ENCODE results near the gene MED31. TPM values are rescaled to one million over a fixed set of nuclear protein-coding genes. Genes with fewer than 3 reads are reported as not detected.
A peak's percentile ranks its signal among the peaks of the same experiment; 100 is the strongest.
"Not testable (repeated sequence)": the region's sequence is repeated elsewhere in the genome, so short reads cannot be mapped to it uniquely, and the experiment has no call there.

MED31 gene
- total and polyA plus RNA-seq, 12 donors: 8.0 to 69.1 (median 22.0) TPM

DNA sequence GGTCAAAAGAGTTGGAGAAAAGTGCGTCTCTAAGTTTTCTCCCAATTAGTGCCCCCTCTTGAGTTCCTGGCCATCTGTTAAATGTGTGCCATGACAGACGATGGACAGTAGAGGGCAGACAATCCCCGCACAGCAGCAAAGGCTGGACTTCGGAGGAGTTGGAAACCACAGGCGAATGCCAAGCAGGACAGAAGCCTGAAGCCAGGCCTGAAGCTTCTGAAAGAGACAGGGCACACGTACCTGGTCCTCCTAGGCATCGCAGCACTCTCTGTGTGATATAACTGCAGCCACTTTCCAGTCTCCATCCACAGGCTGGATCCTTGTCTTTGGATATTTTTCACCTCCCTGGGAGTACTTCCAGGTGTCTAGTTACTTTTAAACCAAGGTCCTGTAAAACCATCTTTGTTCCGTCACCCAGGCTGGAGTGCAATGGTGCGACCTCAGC is 14.7 kb upstream of the MED31 start:
- H3K36me3 ChIP-seq (replicated peaks in 1 of 2): no peaks in the 10 kb centered on the region
- DNase-seq: peak; percentile 72 to 89 (median 81)
- WGBS, 4 donors: 13 to 26% (median 16%) methylated on average over 5 to 9 of the region's 9 CpGs
- intact Hi-C loops (cut with DNase I): loop anchor here (5.0 to 10.0 kb wide), 4 partner anchors 109 to 339 kb away; partner anchors contain the start of gene FBXO39 (in 1 of the 2)
- H3K4me3 ChIP-seq: no peak overlapping the region
- no peaks in the 10 kb centered on the region for H3K9me3 ChIP-seq (replicated peaks in 1 of 3)
- H3K27ac ChIP-seq: no peak overlapping the region
- no peaks in the 10 kb centered on the region for H3K4me1 ChIP-seq (replicated peaks in 1 of 2)
- H3K27me3 ChIP-seq: no peaks in the 10 kb centered on the region
- no peak for TF ChIP-seq POLR2A (IDR thresholded peaks at IDR 0.05)
- peak; percentile 78 to 93 (median 89) for TF ChIP-seq CTCF (IDR thresholded peaks at IDR 0.05)

- not testable (repeated sequence) for DNase-seq; H3K9me3 ChIP-seq (replicated peaks in 1 of 3); H3K36me3 ChIP-seq (replicated peaks in 1 of 2); H3K4me1 ChIP-seq (replicated peaks in 1 of 2); H3K4me3 ChIP-seq; H3K27me3 ChIP-seq; H3K27ac ChIP-seq
- intact Hi-C loops (cut with DNase I): loop anchor here (10.0 kb wide), 3 partner anchors 112 to 342 kb away; partner anchors contain the start of gene FBXO39 (in 1 of the 2)
- 75 to 88% (median 85%) methylated on average over 14 of the region's 14 CpGs for WGBS, 4 donors
Observed at GRCh38 chr17:6663200-6663599, 11.8 kb upstream of the MED31 start.

DNA sequence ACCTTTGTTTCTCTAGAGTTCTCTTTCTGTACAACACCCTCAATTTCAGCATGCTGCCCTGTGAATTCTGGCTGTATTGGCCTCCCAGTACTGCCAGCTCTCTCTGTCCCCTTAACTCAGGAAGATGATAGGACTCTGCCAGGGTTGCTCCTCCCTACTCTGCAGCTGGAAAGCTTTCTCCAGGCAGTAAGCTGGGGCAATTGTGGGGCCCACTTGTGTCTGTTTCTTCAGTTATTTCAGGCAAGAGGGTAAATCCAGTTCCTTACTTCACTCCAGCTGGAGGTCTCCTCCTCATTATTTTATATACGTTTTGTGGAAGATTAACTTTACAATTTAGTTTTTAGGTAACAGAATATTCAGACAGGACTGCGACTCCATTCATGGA is 10.1 kb upstream of the MED31 start:
- 53 to 67% (median 65%) methylated on average over 2 of the region's 2 CpGs for WGBS, 4 donors
- intact Hi-C loops (cut with DNase I): loop anchor here (10.0 kb wide), 3 partner anchors 113 to 343 kb away; partner anchors contain the start of gene FBXO39 (in 1 of the 2)
- TF ChIP-seq CTCF (IDR thresholded peaks at IDR 0.05): no peak
- no peak for TF ChIP-seq POLR2A (IDR thresholded peaks at IDR 0.05)
- Histone ChIP-seq H3K4me3 (no peak overlapping the region), H3K4me1 (replicated peaks in 1 of 2) (no peaks in the 10 kb centered on the region), H3K27ac (no peak overlapping the region), H3K36me3 (replicated peaks in 1 of 2) (no peaks in the 10 kb centered on the region), H3K9me3 (replicated peaks in 1 of 3) (no peaks in the 10 kb centered on the region), H3K27me3 (no peaks in the 10 kb centered on the region)
- DNase-seq: no peak

DNA sequence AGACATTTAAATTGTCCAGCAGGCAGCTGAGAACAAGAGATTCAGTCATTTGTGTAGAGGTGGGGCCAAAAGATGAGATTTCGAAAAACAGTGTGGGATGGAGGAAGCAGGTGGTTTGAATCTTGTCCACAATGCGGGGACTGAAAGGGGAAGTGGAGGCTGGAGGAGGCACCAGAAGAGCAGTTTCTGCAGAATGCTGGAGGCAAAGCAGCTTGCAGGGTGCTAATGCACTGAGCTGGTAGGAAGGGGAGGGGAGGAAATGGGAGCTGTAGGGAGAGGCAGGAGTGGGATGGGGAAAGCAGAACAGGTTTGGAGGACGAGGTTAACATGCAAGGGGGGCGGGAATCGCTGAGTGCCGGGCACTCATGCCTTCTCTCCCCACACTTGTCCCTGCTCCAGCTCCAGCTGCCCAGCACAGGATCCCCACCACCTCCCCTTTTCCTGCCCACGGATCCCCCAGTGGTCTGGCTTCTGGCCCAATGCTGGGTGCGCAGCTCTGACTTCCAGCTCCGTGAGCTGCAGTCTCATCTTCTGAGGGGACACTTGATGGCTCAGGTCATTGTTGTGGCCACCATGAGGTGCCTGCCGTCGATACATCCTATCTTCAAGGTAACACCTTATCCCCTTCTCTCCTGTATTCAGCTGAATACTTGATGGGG is 9.5 kb upstream of the MED31 start:
- no peak for TF ChIP-seq POLR2A (IDR thresholded peaks at IDR 0.05)
- no peak for TF ChIP-seq CTCF (IDR thresholded peaks at IDR 0.05)
- DNase-seq: no peak
- whole genome bisulfite sequencing, 4 donors: 41 to 51% (median 43%) methylated on average over 10 to 11 of the region's 11 CpGs
- no peaks in the 10 kb centered on the region for H3K9me3 ChIP-seq (replicated peaks in 1 of 3)
- no peaks in the 10 kb centered on the region for H3K27me3 ChIP-seq
- no peak overlapping the region for H3K27ac ChIP-seq
- H3K36me3 ChIP-seq (replicated peaks in 1 of 2): no peaks in the 10 kb centered on the region
- no peak overlapping the region for H3K4me3 ChIP-seq
- no peaks in the 10 kb centered on the region for H3K4me1 ChIP-seq (replicated peaks in 1 of 2)
- intact Hi-C loops (cut with DNase I): loop anchor here (10.0 kb wide), 3 partner anchors 114 to 344 kb away; partner anchors contain the start of gene FBXO39 (in 1 of the 2)

Measured in adrenal gland (tissue), 12 donors.